ENCODE measurements around the gene ZNF436.
"Not testable (repeated sequence)": the region's sequence is repeated elsewhere in the genome, so short reads cannot be mapped to it uniquely, and the experiment has no call there.

ZNF436 gene

GRCh38 chr1:23389837-23390321 is 20.2 kb upstream of the ZNF436 start:
- no peak for DNase-seq

DNA sequence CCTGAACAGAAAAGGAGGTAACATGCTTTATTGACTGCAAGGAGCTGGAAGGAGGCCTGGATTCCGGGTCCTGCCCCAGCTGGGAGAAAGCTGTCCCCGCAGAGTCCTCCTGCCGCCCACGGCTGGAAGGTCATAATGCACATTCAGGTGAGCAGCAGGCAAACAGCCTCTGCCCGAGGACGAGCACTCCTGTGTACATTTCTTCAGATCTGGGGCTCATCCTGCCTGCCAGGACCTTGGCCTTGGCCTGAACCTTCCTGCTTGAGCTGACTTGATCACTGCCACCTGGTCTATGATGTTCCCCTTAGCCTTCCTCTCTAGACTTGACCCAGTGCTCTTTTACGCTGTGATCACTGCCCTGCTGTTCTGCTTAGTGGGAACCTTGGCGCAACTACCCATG is 17.9 kb upstream of the ZNF436 start:
- DNase-seq, result no peak

DNA sequence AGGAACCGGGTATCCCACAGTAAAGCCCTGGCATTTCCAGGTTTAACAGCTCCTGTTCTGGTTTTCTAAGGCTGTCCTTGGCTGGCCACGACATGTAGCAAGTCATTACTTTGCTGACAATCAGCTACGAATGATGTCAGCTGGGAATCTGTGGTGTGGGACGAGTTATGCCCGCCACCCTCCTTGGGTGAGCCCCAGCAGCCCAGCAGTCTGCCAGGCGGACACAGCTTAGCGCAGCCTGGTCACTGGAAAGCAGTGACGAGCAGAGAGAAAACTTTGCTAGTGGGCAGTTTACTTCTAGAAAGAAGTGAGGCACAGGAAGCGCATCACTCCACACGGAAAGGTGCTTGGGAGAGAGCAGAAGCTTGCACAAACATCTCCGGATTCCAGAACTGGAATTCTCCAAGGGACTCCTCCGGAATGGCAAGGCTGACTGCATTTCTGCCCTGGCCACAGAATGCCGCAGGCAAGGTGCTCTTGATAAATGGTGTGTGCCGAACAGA is 15.5 kb upstream of the ZNF436 start:
- no peak for DNase-seq

- no peak for DNase-seq
Measured at GRCh38 chr1:23384312-23385058, 14.8 kb upstream of the ZNF436 start.

DNA sequence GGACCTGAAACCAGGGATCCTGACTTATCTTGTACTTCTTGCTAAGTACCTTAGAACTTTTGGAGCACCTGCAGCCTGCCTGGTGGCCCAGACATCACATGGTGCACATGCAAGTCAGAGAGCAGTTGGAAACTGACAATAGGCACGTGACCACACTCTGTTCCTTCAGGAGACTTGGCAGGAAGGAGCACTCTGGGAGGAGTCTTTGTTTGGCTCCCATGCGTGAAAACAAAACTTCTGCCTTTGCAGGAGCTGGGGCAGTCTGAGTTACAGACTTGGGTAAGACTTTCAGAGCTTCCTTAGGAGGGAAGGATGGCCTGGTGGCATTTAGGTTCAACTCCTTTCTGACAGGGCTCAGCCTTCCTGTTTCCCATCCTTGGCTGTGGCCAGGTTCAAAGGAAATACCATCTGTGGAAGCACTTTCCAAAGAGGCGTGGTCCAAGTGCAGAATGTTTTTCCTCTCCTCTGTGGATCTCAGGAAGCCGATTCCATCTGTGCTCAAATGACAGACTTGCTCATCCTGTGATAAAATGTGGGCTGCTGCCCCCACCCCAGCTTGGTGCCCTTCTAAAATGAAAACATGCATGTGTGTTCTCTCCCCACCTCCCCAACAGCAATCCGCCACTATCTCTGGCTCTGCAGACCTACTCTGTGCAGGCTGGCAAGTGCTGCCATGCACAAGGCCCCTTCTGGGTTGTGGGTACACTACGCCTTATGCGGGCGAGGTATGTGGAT is 14.1 kb upstream of the ZNF436 start:
- DNase-seq, result no peak

DNA sequence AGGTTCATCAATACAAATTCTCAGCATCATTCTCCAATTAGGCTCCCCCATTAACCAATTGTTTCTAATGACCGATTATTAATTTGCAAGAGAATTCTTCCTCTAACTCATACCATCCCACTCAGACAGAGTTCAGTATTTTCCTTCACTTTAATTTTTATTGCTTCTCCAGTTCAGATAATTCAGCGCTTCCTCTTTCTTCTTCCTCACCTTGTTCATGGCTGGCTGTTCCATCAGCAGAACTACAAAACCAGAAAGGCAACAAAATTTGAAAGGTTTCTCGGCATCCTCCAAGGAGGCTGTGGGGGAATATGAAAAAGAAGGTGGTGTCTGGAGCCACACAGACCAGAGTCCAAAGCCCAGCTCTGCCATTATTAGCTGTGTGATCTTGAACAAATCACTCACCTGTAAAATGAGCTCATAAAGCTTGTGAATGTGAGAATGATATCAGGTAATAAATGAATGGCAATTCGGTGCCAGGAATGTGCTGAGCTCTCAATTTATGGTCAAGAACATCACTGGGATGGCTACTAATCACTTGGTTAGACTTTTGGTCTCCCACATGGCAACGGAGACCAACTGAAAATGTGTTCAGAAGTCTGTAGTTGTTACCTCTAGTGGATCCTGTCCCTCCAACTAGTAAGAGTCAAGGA is 11.7 kb upstream of the ZNF436 start:
- DNase-seq, result no peak

- DNase-seq, result no peak
Measured at GRCh38 chr1:23380719-23381118, 11.1 kb upstream of the ZNF436 start.

DNA sequence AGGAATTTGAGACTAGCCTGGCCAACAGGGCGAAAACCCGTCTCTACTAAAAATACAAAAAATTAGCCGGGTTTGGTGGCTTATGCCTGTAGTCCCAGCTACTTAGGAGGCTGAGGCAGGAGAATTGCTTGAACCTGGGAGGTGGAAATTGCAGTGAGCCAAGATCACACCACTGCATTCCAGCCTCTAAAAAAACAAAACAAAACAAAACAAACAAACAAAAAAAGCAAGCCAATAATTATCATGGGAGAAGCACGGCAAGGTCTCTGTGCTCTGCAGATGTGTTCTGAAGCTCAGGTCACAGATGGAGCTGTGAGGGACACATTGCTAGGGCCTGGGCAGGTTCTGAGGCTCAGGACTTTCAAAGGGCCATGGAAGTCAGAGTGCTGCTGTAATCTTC is 10.6 kb upstream of the ZNF436 start:
- DNase-seq, result not testable (repeated sequence)

DNA sequence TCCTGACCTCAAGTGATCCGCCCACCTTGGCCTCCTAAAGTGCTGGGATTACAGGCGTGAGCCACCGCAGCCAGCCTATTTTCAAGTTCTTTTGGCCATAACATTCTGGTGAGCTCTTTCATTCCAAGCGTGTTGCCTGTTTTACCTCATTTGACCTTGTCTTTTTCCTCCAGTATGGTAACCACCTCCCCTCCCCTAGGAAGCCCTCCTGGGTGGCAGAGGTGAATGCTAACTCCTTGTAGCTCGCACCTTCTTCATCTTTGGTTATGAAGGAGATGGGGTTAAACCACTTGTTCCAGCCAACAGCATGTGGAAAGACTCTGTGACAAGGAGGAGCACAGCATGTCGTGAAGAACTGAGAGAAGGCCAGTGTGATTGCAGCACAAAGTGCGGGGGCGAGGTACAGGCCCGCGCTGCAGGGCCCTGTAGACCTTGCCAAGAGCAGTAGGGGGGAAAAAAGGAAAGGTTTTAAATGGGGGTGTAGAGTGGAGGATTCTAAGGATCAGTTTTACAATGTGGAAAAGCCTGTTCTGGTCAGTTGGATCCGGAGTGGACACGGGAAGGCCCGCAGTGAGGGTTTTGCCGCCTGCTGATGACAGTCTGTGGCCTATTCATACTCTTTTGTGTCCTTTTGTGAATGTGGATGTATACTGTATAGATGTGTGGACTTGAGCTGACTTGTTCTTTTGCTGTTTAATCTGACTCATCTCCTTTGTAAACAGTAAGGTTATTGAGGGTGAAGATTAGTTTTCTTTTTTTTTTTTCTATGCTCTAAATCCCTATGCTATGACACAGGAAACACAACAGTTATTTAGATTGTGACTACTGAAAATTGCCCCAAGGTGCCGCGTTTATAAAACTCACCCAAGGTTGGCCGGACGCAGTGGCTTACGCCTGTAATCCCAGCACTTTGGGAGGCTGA is 7.5 kb upstream of the ZNF436 start:
- peak; percentile 88 for DNase-seq

DNA sequence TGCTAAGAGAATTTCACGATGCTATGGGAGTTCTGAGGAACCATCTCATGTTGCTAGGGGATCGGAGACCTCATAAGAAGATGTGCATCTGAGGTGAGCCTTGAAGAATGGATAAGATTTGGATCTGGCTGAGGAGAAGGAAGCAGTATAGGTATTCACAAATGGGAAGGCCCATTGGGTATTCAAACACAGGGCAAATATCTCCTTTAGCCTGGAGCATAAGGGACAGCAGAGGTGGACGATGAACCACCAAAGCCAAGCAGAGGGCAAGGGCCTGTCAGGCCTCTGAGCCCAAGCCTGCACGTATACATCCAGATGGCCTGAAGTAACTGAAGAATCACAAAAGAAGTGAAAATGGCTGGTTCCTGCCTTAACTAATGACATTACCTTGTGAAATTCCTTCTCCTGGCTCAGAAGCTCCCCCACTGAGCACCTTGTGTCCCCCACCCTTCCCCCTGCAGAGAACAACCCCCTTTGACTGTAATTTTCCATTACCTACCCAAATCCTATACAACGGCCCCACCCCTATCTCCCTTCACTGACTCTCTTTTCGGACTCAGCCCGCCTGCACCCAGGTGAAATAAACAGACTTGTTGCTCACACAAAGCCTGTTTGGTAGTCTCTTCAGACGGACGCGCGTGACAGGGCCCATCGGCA is 4.6 kb upstream of the ZNF436 start:
- not testable (repeated sequence) for DNase-seq

DNA sequence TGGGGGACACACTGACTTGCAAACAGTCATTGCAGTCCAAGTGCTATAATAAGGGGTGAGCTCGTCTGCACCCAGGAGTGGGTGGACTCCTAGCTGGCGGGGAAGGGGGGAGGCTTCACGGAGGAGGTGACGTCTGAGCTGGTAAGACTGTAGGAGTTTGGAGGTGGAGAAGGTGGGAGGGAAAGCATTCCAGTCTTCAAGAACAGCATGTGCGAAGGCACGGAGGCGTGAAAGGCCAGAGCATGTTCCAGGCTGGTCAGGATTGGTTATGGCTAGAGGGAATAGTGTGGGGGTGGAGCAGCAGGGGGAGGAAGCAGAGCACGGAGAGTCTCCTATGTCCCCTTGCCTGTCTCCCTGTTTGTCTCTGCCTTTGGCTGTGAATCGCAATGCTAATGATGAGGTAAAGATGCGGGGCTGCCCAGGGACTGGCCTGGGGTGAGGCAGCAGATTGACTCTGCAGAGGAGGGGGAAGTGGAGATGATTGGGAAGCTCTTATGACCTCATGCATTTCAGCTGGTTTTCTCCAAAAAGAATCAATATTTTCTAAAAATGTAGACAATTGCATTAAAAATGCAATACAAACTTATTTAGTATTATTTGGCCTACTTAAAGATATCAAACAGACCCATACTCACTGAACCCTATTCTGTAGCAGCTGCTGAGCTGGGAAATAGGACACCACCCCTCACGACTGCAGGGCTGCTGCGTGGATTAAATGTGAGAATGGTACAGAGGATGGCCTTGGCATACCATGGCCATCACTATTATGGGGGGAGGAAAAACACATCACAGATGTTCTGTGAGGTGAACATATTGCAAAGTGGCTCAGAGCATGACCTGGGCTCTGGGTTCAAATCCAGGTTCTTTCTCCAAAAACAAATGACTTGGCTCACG is 2.6 kb upstream of the ZNF436 start:
- DNase-seq, result no peak

- DNase-seq, result no peak
Measured at GRCh38 chr1:23370709-23371584, 1.3 kb upstream of the ZNF436 start.

DNA sequence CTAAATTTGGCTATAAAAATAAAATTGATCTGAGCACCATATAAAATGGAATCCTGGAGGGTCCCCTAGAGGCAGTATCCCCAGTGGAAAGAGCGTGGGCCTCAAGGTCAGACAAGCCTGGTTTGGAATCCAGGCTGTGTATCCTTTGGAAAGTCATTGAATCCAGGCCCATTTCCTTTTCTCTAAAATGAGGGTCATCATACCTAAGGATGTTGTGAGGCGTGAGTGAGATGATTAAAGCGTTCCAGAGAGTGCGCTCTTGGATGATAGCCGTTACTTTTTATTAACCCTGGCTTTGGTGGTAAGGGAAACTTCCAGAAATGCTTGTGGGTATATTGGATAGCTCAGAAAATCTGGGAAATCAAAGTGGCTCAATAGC is 683 bp upstream of the ZNF436 start:
- DNase-seq, result no peak

- DNase-seq, result peak; percentile 90
Measured at GRCh38 chr1:23368562-23369334, 888 bp downstream of the ZNF436 start.

DNA sequence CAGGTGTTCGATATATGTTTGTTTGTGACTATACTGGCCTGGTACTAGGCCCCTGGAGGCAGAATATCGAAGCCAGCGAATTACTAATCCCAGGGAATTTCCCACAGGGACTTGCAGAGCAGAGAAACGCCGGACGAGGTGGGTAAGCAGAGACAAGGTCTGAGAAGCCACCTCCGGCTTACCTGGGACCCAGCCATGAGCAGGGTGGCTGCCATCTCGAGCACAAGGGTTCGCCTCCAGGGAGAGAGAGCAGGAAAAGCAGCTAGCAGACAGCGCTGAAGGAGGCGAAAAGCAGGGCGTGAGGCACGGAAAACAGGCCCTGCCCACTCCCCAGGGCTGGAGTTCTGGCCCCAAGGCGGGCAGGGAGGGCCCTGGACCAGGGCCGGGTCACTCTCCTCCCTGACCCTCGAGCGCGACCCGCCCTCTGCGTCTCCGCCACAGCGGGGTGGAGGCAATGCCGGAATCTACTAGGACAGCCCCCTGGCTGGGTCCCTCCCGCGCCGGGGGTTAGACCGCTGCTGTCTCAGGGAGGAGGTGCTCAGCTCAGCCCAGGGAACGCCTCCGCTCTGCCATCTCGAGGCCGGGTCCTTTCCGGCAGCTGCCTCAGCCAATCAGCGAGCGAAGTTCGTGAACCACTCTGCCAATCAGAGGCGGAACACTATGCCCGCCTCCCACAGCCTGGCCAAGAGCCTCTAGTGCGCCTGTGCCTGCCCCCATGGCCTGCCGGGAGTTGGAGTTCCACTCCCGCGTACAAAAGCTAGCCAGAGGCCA is 1.7 kb downstream of the ZNF436 start:
- DNase-seq, result peak; percentile 97

GRCh38 chr1:23367451-23367790 is 2.2 kb downstream of the ZNF436 start:
- peak; percentile 38 for DNase-seq

GRCh38 chr1:23366598-23366997 is 3.0 kb downstream of the ZNF436 start:
- no peak for DNase-seq

GRCh38 chr1:23366146-23366545 is 3.5 kb downstream of the ZNF436 start:
- DNase-seq, result no peak

Measured in NCI-H146 (cell line).